ENCODE data around the gene SLC44A4.
"Not testable (repeated sequence)": the region's sequence is repeated elsewhere in the genome, so short reads cannot be mapped to it uniquely, and the experiment has no call there.

Gene SLC44A4

GRCh38 chr6:31825553-31825952, 53.2 kb downstream of the SLC44A4 start:
- DNase-seq, result no peak

DNA sequence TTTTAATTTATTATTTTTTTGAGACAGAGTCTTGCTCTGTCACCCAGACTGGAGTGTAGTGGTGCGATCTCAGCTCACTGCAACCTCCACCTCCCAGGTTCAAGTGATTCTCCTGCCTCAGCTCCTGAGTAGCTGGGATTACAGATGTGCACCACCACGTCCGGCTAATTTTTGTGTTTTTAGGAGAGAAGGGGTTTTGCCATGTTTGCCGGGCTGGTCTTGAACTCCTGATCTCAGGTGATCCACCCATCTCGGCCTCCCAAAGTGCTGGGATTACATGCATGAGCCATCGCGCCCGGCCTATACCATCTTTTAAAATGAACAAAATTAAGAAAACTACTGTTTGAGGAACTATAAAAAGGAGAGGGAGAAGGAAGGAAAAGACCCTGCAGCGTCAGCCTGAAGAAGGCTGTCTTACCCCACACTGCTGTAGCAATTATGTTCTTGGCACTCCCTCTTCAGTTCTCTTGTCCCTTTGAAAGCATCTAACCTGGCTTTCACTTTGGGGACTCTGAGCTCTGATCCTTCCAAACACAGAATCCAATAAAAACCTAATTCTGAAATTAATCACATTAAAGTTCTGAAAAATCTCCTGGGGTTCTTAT, 55.1 kb downstream of the SLC44A4 start:
- not testable (repeated sequence) for DNase-seq

DNA sequence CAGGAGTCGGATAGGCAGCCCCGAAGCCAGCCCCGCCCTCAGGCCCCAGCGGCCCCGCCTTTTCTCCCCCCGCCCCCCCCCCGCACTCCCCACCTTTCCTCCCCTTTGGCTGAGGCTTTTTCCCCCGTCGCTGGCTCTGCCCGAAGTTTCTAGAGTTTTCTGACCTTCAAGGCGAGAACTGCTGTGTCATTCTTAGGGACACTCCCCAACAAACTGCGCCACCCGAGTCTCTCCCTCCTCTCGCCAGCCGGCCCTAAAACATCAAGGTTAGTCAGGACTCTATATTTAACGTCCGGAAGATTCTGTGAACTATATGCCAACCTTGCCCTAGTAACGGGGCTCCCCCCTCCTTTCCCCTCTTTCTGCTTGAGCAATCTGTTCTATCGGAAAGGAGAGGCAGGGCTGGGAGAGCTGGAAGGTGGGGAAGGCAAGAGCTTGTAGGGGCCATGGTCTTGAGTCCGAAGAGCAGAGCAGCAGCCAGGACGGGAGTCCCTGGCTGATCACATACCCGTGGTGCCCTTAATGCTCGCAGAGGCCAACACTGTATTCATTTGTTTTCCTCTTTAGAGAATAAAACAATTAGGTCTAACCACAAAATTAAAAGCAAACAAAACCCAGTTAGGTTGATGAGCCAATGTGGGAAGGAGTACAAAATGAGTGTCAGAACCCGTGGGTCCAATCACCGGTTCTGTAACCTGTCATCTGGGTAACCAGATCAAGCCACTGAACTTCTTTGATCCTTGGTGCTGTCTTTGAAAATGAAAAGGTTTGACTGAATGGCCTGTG, 56.6 kb downstream of the SLC44A4 start:
- DNase-seq, result no peak

GRCh38 chr6:31821301-31822035, 57.3 kb downstream of the SLC44A4 start:
- peak; percentile 6 for DNase-seq

- DNase-seq, result not testable (repeated sequence)
These were observed 58.4 kb downstream of the SLC44A4 start for GRCh38 chr6:31820399-31820798.

DNA sequence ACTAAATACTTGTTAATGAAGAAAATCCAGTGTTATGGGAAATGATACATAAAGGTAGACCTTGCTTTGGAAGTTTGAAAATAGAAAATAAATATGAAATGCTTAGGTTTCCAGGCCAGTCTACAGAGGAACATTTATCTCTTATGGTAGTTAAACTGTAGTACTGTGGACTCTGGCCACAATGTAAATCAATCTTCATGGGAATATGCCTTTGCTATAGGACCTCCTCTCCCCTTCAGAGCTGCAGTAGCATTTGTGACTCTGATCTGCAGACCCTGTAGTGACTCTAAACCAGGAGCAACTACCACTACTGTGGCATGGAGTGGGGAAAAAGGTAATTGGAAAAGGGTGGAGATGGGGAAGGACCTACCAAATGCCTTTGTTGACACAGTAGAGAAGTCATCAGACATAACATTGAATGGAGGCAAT, 58.9 kb downstream of the SLC44A4 start:
- DNase-seq, result no peak

GRCh38 chr6:31817929-31818511, 60.8 kb downstream of the SLC44A4 start:
- DNase-seq, result not testable (repeated sequence)

GRCh38 chr6:31817133-31817928, 61.5 kb downstream of the SLC44A4 start:
- DNase-seq, result not testable (repeated sequence)

DNA sequence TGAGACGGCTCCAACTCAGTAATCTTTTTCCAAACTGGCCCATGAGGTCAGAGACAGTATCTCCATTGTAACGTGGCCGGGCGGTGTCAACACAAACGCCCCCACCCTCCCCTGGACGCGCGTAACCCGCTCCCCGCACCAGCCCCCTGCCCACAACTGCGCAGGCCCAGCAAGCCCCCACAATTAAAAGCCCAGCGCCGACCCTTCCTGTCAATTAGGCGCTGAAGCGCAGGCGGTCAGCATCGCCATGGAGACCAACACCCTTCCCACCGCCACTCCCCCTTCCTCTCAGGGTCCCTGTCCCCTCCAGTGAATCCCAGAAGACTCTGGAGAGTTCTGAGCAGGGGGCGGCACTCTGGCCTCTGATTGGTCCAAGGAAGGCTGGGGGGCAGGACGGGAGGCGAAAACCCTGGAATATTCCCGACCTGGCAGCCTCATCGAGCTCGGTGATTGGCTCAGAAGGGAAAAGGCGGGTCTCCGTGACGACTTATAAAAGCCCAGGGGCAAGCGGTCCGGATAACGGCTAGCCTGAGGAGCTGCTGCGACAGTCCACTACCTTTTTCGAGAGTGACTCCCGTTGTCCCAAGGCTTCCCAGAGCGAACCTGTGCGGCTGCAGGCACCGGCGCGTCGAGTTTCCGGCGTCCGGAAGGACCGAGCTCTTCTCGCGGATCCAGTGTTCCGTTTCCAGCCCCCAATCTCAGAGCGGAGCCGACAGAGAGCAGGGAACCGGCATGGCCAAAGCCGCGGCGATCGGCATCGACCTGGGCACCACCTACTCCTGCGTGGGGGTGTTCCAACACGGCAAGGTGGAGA, 63.6 kb downstream of the SLC44A4 start, which contains the start of the genes HSPA1A and HSPA1L:
Gene HSPA1A, plus strand, starts transcription at position 519 of the 814 bp plus-strand sequence. Its CDS starts 214 bp downstream, at position 733.
Gene HSPA1L, minus strand, starts transcription at position 259 of the 814 bp plus-strand sequence. CDS start 3,311 bp downstream, outside the sequence.
- peak; percentile 89 for DNase-seq

GRCh38 chr6:31814677-31815024, 64.1 kb downstream of the SLC44A4 start:
- peak; percentile 83 for DNase-seq

- no peak for DNase-seq
These were observed 65.3 kb downstream of the SLC44A4 start for GRCh38 chr6:31813465-31813849.
